Body of pancreas (tissue), 4 donors: ENCODE data around the gene MPDZ.

Experiments used
- POLR2A ChIP-seq, 3 donors: fragments of 450-650 bp; IDR thresholded peaks; one replicate each; pipeline ENCODE4 v1.6.1; 2016; ENCODE audit warnings: antibody characterized with exemption in 3 of 3, mild to moderate bottlenecking in 2 of 3
- TF ChIP-seq, protein P1 (sequence below), 7 experiments: fragments of 450-650 bp in 4 of 7; fragments of 200-600 bp in 3 of 7; sonication (generic) in 3 of 7; IDR thresholded peaks; one replicate each; pipeline ENCODE4 v1.5.1; 2016 to 2019; ENCODE audit warnings: antibody characterized with exemption in 7 of 7

- TF ChIP-seq, protein P1, sequence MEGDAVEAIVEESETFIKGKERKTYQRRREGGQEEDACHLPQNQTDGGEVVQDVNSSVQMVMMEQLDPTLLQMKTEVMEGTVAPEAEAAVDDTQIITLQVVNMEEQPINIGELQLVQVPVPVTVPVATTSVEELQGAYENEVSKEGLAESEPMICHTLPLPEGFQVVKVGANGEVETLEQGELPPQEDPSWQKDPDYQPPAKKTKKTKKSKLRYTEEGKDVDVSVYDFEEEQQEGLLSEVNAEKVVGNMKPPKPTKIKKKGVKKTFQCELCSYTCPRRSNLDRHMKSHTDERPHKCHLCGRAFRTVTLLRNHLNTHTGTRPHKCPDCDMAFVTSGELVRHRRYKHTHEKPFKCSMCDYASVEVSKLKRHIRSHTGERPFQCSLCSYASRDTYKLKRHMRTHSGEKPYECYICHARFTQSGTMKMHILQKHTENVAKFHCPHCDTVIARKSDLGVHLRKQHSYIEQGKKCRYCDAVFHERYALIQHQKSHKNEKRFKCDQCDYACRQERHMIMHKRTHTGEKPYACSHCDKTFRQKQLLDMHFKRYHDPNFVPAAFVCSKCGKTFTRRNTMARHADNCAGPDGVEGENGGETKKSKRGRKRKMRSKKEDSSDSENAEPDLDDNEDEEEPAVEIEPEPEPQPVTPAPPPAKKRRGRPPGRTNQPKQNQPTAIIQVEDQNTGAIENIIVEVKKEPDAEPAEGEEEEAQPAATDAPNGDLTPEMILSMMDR (IDR thresholded peaks at IDR 0.05), result no peak
- no peak for TF ChIP-seq POLR2A (IDR thresholded peaks at IDR 0.05)
Measured at GRCh38 chr9:13118313-13118712, 161.2 kb downstream of the MPDZ start.
